Hepatocyte (in vitro differentiated cells): Measurements from ENCODE around the gene ATP13A3. TPM values are rescaled to one million over a fixed set of nuclear protein-coding genes. Genes with fewer than 3 reads are reported as not detected.

Experiments used
- DNase-seq: peaks from one replicate; pipeline ENCODE4 v3.0.0-alpha.2; 2016; ENCODE audit warnings: low spot score
- H2AFZ ChIP-seq: fragments of 200-600 bp; sonication (generic); 2 replicates; pipeline ENCODE4 v1.6.0; 2016; ENCODE audit warnings: antibody characterized with exemption, mild to moderate bottlenecking
- H3K27ac ChIP-seq: fragments of 200-600 bp; sonication (generic); 2 replicates; pipeline ENCODE4 v1.5.1; 2016; ENCODE audit warnings: mild to moderate bottlenecking
- H3K27me3 ChIP-seq: fragments of 200-600 bp; sonication (generic); 2 replicates; pipeline ENCODE4 v1.6.1; 2016
- H3K36me3 ChIP-seq: fragments of 200-600 bp; sonication (generic); replicated peaks from 2 replicates; pipeline ENCODE4 v1.5.1; 2016; ENCODE audit warnings: low read depth; ENCODE audit not compliant: insufficient read depth
- H3K4me1 ChIP-seq: fragments of 200-600 bp; sonication (generic); 2 replicates; pipeline ENCODE4 v1.5.1; 2016; ENCODE audit warnings: mild to moderate bottlenecking, moderate library complexity; ENCODE audit not compliant: insufficient read depth
- H3K4me2 ChIP-seq: fragments of 200-600 bp; sonication (generic); 2 replicates; pipeline ENCODE4 v1.6.0; 2016
- H3K4me3 ChIP-seq: fragments of 200-600 bp; sonication (generic); 2 replicates; pipeline ENCODE4 v1.5.1; 2016; ENCODE audit warnings: mild to moderate bottlenecking
- H3K79me2 ChIP-seq: fragments of 200-600 bp; sonication (generic); 2 replicates; pipeline ENCODE4 v1.6.0; 2017; ENCODE audit warnings: mild to moderate bottlenecking
- H3K9me2 ChIP-seq: fragments of 200-600 bp; sonication (generic); replicated peaks from 2 replicates; pipeline ENCODE4 v1.6.0; 2017; ENCODE audit warnings: mild to moderate bottlenecking; ENCODE audit not compliant: insufficient read depth
- H3K9me3 ChIP-seq: fragments of 200-600 bp; sonication (generic); 2 replicates; pipeline ENCODE4 v1.5.1; 2016; ENCODE audit warnings: low read depth, mild to moderate bottlenecking
- H4K20me1 ChIP-seq: fragments of 200-600 bp; sonication (generic); 2 replicates; pipeline ENCODE4 v1.6.0; 2016; ENCODE audit warnings: mild to moderate bottlenecking; ENCODE audit not compliant: insufficient read depth, poor library complexity, severe bottlenecking
- CTCF ChIP-seq: fragments of 200-600 bp; sonication (generic); IDR thresholded peaks from 2 replicates; pipeline ENCODE4 v1.5.1; 2016; ENCODE audit warnings: antibody characterized with exemption, mild to moderate bottlenecking; ENCODE audit not compliant: poor library complexity
- EZH2 ChIP-seq: fragments of 200-600 bp; sonication (generic); IDR thresholded peaks from 2 replicates; pipeline ENCODE4 v1.6.1; 2016; ENCODE audit warnings: antibody characterized with exemption, mild to moderate bottlenecking, borderline replicate concordance
- EZH2phosphoT487 ChIP-seq: fragments of 200-600 bp; sonication (generic); IDR thresholded peaks from one replicate; pipeline ENCODE4 v1.6.1; 2018; ENCODE audit warnings: antibody characterized with exemption, mild to moderate bottlenecking, low read depth, moderate library complexity; ENCODE audit not compliant: unreplicated experiment, severe bottlenecking
- WGBS: methylation state at CpG from one replicate; pipeline ENCODE4 v1.1.6; 2016; ENCODE audit warnings: low lambda C conversion rate; ENCODE audit errors: missing lambda C conversion rate; 5-methylcytosine and 5-hydroxymethylcytosine counted together
- polyA plus RNA-seq: library from polyadenylated mRNA; unstranded; fragments of >200 nt; fragmentation: Nextera tagmentation; extraction: Ambion mirVana; gene quantifications from 2 replicates; pipeline ENCODE4 v1.2.1, GENCODE V29; 2016
- total RNA-seq: library from RNA; depleted of rRNA; stranded (reverse); fragments of >200 nt; gene quantifications from 2 replicates; pipeline ENCODE4 v1.2.3, GENCODE V29; 2014

The ATP13A3 gene
- total and polyA plus RNA-seq, 2 experiments from 2014 or later, result 18.3 to 131 TPM

GRCh38 chr3:194373028-194373427 lies 113.8 kb downstream of the ATP13A3 start:
- Histone ChIP-seq H4K20me1 (no peaks in the 10 kb centered on the region), H3K9me2 (no peaks in the 10 kb centered on the region), H3K79me2 (no peaks in the 10 kb centered on the region), H3K4me3 (no peak overlapping the region), H3K4me1 (peaks cover 9% of the 10 kb centered on the region), H3K36me3 (no peaks in the 10 kb centered on the region), H3K27ac (no peak overlapping the region), H3K27me3 (peaks cover 16% of the 10 kb centered on the region), H3K9me3 (no peaks in the 10 kb centered on the region), H2AFZ (no peak overlapping the region), H3K4me2 (no peak overlapping the region)
- WGBS, result 94% methylated on average over 13 of the region's 14 CpGs
- DNase-seq, result no peak
- TF ChIP-seq CTCF, result no peak
- no peak for TF ChIP-seq EZH2phosphoT487
- no peak for TF ChIP-seq EZH2

GRCh38 chr3:194370753-194371152 lies 116.0 kb downstream of the ATP13A3 start:
- Histone ChIP-seq H3K9me3 (no peaks in the 10 kb centered on the region), H3K4me1 (peaks cover 12% of the 10 kb centered on the region), H3K27ac (no peak overlapping the region), H3K79me2 (no peaks in the 10 kb centered on the region), H3K36me3 (no peaks in the 10 kb centered on the region), H3K4me2 (no peak overlapping the region), H2AFZ (no peak overlapping the region), H4K20me1 (no peaks in the 10 kb centered on the region), H3K27me3 (peaks cover 16% of the 10 kb centered on the region), H3K9me2 (no peaks in the 10 kb centered on the region), H3K4me3 (no peak overlapping the region)
- TF ChIP-seq EZH2 (no peak), EZH2phosphoT487 (no peak), CTCF (no peak)
- no peak for DNase-seq
- 90% methylated on average over 9 of the region's 10 CpGs for WGBS

DNA sequence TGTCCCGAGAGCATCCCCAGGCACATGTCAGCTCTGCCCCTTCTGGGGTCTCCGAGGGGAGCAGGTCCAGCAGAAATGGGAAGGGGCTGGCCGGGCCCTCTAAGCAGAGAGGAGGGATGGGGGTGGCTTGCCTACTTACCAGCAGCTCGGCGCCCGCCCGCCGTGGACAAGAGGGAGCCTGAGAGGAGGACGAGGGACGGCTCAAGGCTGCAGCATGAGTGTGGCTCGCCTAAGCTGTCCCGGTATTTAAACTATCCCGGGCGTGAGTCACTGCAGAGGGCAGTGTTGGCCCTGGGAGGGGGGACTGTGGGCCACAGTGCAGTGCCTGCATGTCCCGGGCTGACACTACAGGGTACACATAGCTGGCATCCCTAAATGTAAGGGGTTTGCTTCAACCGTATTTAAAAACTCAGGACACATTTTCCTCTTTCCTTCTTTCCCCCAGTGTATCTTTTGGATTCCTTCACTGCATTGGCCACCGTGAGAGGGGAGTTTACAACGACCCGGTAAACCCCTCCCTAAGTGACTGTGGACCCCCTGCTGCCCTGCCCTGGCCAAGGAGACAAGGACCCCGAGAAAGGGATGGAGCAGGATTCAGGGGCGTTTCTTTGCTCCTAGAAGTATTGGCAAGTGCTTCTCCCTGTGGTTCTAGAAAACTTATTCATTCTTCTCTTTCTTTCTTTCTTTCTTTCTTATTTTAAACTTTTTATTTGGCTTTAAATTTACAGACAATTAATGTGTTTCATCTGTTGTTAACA lies 117.1 kb downstream of the ATP13A3 start, which contains the start of gene LRRC15:
Gene LRRC15 (minus strand): TSS at position 222 of the 758 bp plus-strand sequence. CDS start 8,700 bp downstream, outside the sequence.
- H3K36me3 ChIP-seq, result no peaks in the 10 kb centered on the region
- H3K4me3 ChIP-seq, result no peak within 1 kb of the TSS
- H3K27ac ChIP-seq, result no peak within 1 kb of the TSS
- TF ChIP-seq CTCF, result no peak
- TF ChIP-seq EZH2, result no peak
- TF ChIP-seq EZH2phosphoT487, result no peak
- H4K20me1 ChIP-seq, result no peaks in the 10 kb centered on the region
- H3K4me1 ChIP-seq, result peaks cover 16% of the 10 kb centered on the region
- H3K4me2 ChIP-seq, result no peak within 1 kb of the TSS
- WGBS, result 32% methylated on average over 21 of the region's 21 CpGs
- peaks cover 16% of the 10 kb centered on the region for H3K27me3 ChIP-seq
- DNase-seq, result peak; percentile 63
- H2AFZ ChIP-seq, result no peak within 1 kb of the TSS
- no peaks in the 10 kb centered on the region for H3K9me3 ChIP-seq
- H3K79me2 ChIP-seq, result no peaks in the 10 kb centered on the region
- H3K9me2 ChIP-seq, result no peaks in the 10 kb centered on the region
